Motor neuron (in vitro differentiated cells): Measurements from ENCODE around the gene ITPKB. TPM values are rescaled to one million over a fixed set of nuclear protein-coding genes. Genes with fewer than 3 reads are reported as not detected.

Experiments
- ATAC-seq, 8 experiments: fragments of 200-7000 bp; cut with Tn5 transposase; replicated peaks in 6 of 8; 2 replicates each; pipeline ENCODE4 v1.8.0; 2021; ENCODE audit warnings: mild to moderate bottlenecking in 8 of 8, moderate library complexity in 8 of 8
- H3K27ac ChIP-seq, 2 donors: fragments of 250-450 bp; sonication (Bioruptor Pico); 2 replicates each; pipeline ENCODE4 v1.9.0; 2021; ENCODE audit warnings: antibody characterized with exemption in 2 of 2, mild to moderate bottlenecking in 2 of 2, moderate library complexity in 1 of 2
- H3K4me1 ChIP-seq, 2 donors: fragments of 250-450 bp; sonication (Bioruptor Pico); replicated peaks in 1 of 2; 2 replicates each; pipeline ENCODE4 v1.6.1; 2021; ENCODE audit warnings: antibody characterized with exemption in 2 of 2, mild to moderate bottlenecking in 2 of 2, moderate library complexity in 1 of 2
- H3K4me3 ChIP-seq, 5 donors: fragments of 250-450 bp; sonication (Bioruptor Pico); 2 replicates each; pipeline ENCODE4 v1.9.0; 2021; ENCODE audit warnings: antibody characterized with exemption in 5 of 5, mild to moderate bottlenecking in 5 of 5, moderate library complexity in 4 of 5
- WGBS, 10 experiments: fragments of 450-650 bp; shearing (Covaris generic); methylation state at CpG; one replicate each; pipeline ENCODE4 v1.0.0; 2022; 5-methylcytosine and 5-hydroxymethylcytosine counted together
- in situ Hi-C, 9 experiments: fragments of 400-800 bp; cut with MboI; loops; one replicate each; pipeline ENCODE4 v1.15.0; 2021; ENCODE audit warnings: low sequenced_read_pairs in 9 of 9, low pct_unique_long_range_greater_than_20kb in 2 of 9; ENCODE audit not compliant: unreplicated experiment in 9 of 9
- total RNA-seq, 8 experiments: library from RNA; unstranded; fragments of 300-600 nt; gene quantifications; 2 replicates each; pipeline versions ENCODE4 v1.2.3 to v1.2.4, GENCODE V29; 2022

Gene ITPKB
- total RNA-seq, 8 experiments from 2014 or later = 0.54 to 48.6 (median 3.4) TPM

GRCh38 chr1:226657895-226658545 is 81.1 kb downstream of the ITPKB start:
- ATAC-seq = peak in 4 of 8 experiments; percentile 15 to 46 (median 25)
- WGBS, 10 experiments = 20 to 100% (median 45%) methylated on average over 1 to 10 of the region's 10 CpGs; no CpG with 5 or more reads in 1 of the 10 experiments
- Histone ChIP-seq H3K27ac (no peak overlapping the region), H3K4me1 (peaks cover 44 to 73% of the 10 kb centered on the region in 2 donors), H3K4me3 (no peak overlapping the region)
- in situ Hi-C loops = no loop called here

- ATAC-seq = peak in 7 of 8 experiments; percentile 19 to 77 (median 30)
- H3K27ac ChIP-seq = no peak overlapping the region
- no peak overlapping the region for H3K4me3 ChIP-seq
- 13 to 75% (median 65%) methylated on average over 1 to 12 of the region's 12 CpGs; no CpG with 5 or more reads in 2 of the 10 experiments for WGBS, 10 experiments
- H3K4me1 ChIP-seq = peaks cover 35 to 60% of the 10 kb centered on the region in 2 donors
- in situ Hi-C loops = no loop called here
Observed at GRCh38 chr1:226656601-226657277, 82.3 kb downstream of the ITPKB start.

- H3K4me3 ChIP-seq = no peak overlapping the region
Observed at GRCh38 chr1:226656201-226656600, 82.9 kb downstream of the ITPKB start.

GRCh38 chr1:226655251-226656163 is 83.6 kb downstream of the ITPKB start:
- peaks cover 33 to 55% of the 10 kb centered on the region in 2 donors for H3K4me1 ChIP-seq
- in situ Hi-C loops = no loop called here
- ATAC-seq = no peak
- H3K27ac ChIP-seq = no peak overlapping the region
- WGBS, 10 experiments = 20 to 100% (median 81%) methylated on average over 1 to 8 of the region's 12 CpGs; no CpG with 5 or more reads in 1 of the 10 experiments
- no peak overlapping the region for H3K4me3 ChIP-seq

More at GRCh38 chr1:226656201-226656600, 82.9 kb downstream of the ITPKB start:
- no peak for ATAC-seq
- in situ Hi-C loops = no loop called here
- WGBS, 10 experiments = 80 to 100% (median 91%) methylated on average over 1 to 4 of the region's 4 CpGs; no CpG with 5 or more reads in 6 of the 10 experiments
- Histone ChIP-seq H3K27ac (no peak overlapping the region), H3K4me1 (peaks cover 35 to 59% of the 10 kb centered on the region in 2 donors)

GRCh38 chr1:226654668-226655055 is 84.4 kb downstream of the ITPKB start:
- no peak for ATAC-seq
- Histone ChIP-seq H3K27ac (peak overlapping the region in 1 of 2 donors; percentile 36), H3K4me1 (peaks cover 40 to 59% of the 10 kb centered on the region in 2 donors), H3K4me3 (no peak overlapping the region)
- in situ Hi-C loops = no loop called here
- WGBS, 10 experiments = 48 to 85% (median 79%) methylated on average over 2 to 8 of the region's 8 CpGs; no CpG with 5 or more reads in 3 of the 10 experiments

- no peak overlapping the region for H3K4me3 ChIP-seq
- peaks cover 40 to 59% of the 10 kb centered on the region in 2 donors for H3K4me1 ChIP-seq
- WGBS, 10 experiments = 20 to 90% (median 47%) methylated on average over 1 to 3 of the region's 8 CpGs; no CpG with 5 or more reads in 3 of the 10 experiments
- ATAC-seq = peak in 6 of 8 experiments; percentile 30 to 64 (median 38)
- peak overlapping the region in 1 of 2 donors; percentile 36 for H3K27ac ChIP-seq
- in situ Hi-C loops = no loop called here
Observed at GRCh38 chr1:226654046-226654667, 84.9 kb downstream of the ITPKB start.

- peaks cover 36 to 54% of the 10 kb centered on the region in 2 donors for H3K4me1 ChIP-seq
- in situ Hi-C loops = no loop called here
- ATAC-seq = peak in 1 of 8 experiments; percentile 5
- no peak overlapping the region for H3K27ac ChIP-seq
- no peak overlapping the region for H3K4me3 ChIP-seq
- 78 to 96% (median 91%) methylated on average over 2 to 8 of the region's 11 CpGs; no CpG with 5 or more reads in 4 of the 10 experiments for WGBS, 10 experiments
Observed at GRCh38 chr1:226653311-226653921, 85.7 kb downstream of the ITPKB start.

- peaks cover 28 to 46% of the 10 kb centered on the region in 2 donors for H3K4me1 ChIP-seq
- in situ Hi-C loops = no loop called here
- no peak overlapping the region for H3K27ac ChIP-seq
- H3K4me3 ChIP-seq = no peak overlapping the region
- WGBS, 10 experiments = 60 to 100% (median 90%) methylated on average over 1 to 6 of the region's 6 CpGs; no CpG with 5 or more reads in 5 of the 10 experiments
- ATAC-seq = no peak
Observed at GRCh38 chr1:226652613-226653012, 86.5 kb downstream of the ITPKB start.

GRCh38 chr1:226651732-226652105 is 87.4 kb downstream of the ITPKB start:
- no peak for ATAC-seq
- 40 to 100% (median 90%) methylated on average over 1 to 4 of the region's 4 CpGs; no CpG with 5 or more reads in 5 of the 10 experiments for WGBS, 10 experiments
- Histone ChIP-seq H3K4me3 (no peak overlapping the region), H3K4me1 (peaks cover 19 to 37% of the 10 kb centered on the region in 2 donors), H3K27ac (no peak overlapping the region)
- in situ Hi-C loops = no loop called here

GRCh38 chr1:226651041-226651731 is 87.9 kb downstream of the ITPKB start:
- Histone ChIP-seq H3K4me1 (peaks cover 18 to 32% of the 10 kb centered on the region in 2 donors), H3K27ac (no peak overlapping the region), H3K4me3 (no peak overlapping the region)
- WGBS, 10 experiments = 50 to 100% (median 97%) methylated on average over 1 to 11 of the region's 12 CpGs; no CpG with 5 or more reads in 3 of the 10 experiments
- in situ Hi-C loops = no loop called here
- no peak for ATAC-seq

- peak overlapping the region in 1 of 2 donors; percentile 13 for H3K27ac ChIP-seq
- peak in 5 of 8 experiments; percentile 27 to 56 (median 46) for ATAC-seq
- H3K4me3 ChIP-seq = no peak overlapping the region
- in situ Hi-C loops = no loop called here
- peaks cover 18 to 27% of the 10 kb centered on the region in 2 donors for H3K4me1 ChIP-seq
- WGBS, 10 experiments = 50 to 81% (median 62%) methylated on average over 1 to 11 of the region's 11 CpGs; no CpG with 5 or more reads in 3 of the 10 experiments
Observed at GRCh38 chr1:226650236-226650841, 88.7 kb downstream of the ITPKB start.
